H1 (cell line): Measurements from ENCODE around the gene AMZ1. TPM values are rescaled to one million over a fixed set of nuclear protein-coding genes. Genes with fewer than 3 reads are reported as not detected.

Experiments
- ASH2L ChIP-seq: fragments of 200-600, 300-600 bp; sonication (generic); IDR thresholded peaks from one replicate; pipeline ENCODE4 v1.7.1; 2017; ENCODE audit warnings: low read length
- BACH1 ChIP-seq: IDR thresholded peaks from 2 replicates; pipeline ENCODE4 v1.6.1; 2012; ENCODE audit warnings: low read length, improper control_type of control experiment
- CBX8 ChIP-seq: fragments of 300-800, 300-1000 bp; sonication (generic); IDR thresholded peaks from 2 replicates; pipeline ENCODE4 v1.7.1; 2016; ENCODE audit warnings: low read depth, low read length, borderline replicate concordance
- CHD1 ChIP-seq: IDR thresholded peaks from 2 replicates; pipeline ENCODE4 v1.6.1; 2012; ENCODE audit warnings: low read depth, low read length, improper control_type of control experiment
- CHD2 ChIP-seq: IDR thresholded peaks from 2 replicates; pipeline ENCODE4 v1.6.1; 2012; ENCODE audit warnings: low read length, improper control_type of control experiment
- CHD7 ChIP-seq: fragments of 300-600 bp; sonication (generic); IDR thresholded peaks from 2 replicates; pipeline ENCODE4 v1.7.1; 2012; ENCODE audit warnings: low read length, moderate library complexity, mild to moderate bottlenecking, inconsistent platforms; ENCODE audit not compliant: insufficient replicate concordance
- GTF2F1 ChIP-seq: IDR thresholded peaks from 2 replicates; pipeline ENCODE4 v1.6.1; 2012; ENCODE audit warnings: low read depth, low read length, improper control_type of control experiment, borderline replicate concordance
- JUN ChIP-seq: IDR thresholded peaks from 2 replicates; pipeline ENCODE4 v1.6.1; 2011; ENCODE audit warnings: low read depth, mild to moderate bottlenecking, improper control_type of control experiment, low read length
- POU5F1 ChIP-seq: IDR thresholded peaks from 2 replicates; pipeline ENCODE4 v1.6.1; 2011; ENCODE audit warnings: low read depth, mild to moderate bottlenecking, low read length, moderate library complexity
- RFX5 ChIP-seq: IDR thresholded peaks from 2 replicates; pipeline ENCODE4 v1.6.1; 2011; ENCODE audit warnings: low read depth, low read length, improper control_type of control experiment, borderline replicate concordance
- SP2 ChIP-seq: IDR thresholded peaks from 2 replicates; pipeline ENCODE4 v1.6.1; 2012; ENCODE audit warnings: mild to moderate bottlenecking, low read length, inconsistent platforms
- SUZ12 ChIP-seq: fragments of 200-600 bp; sonication (generic); IDR thresholded peaks from 2 replicates; pipeline ENCODE4 v1.6.1; 2012; ENCODE audit warnings: mild to moderate bottlenecking, inconsistent platforms, low read length, moderate library complexity, mixed read lengths
- TCF12 ChIP-seq: IDR thresholded peaks from 2 replicates; pipeline ENCODE4 v1.6.1; 2011; ENCODE audit warnings: low read depth, mild to moderate bottlenecking, low read length
- polyA plus RNA-seq, 7 experiments: library from polyadenylated mRNA; depleted of rRNA in 3 of 7; stranded (reverse) in 5 of 7; unstranded in 2 of 7; fragments of >200 nt in 5 of 7; fragments of 200-250 nt in 2 of 7; gene quantifications; 1 replicate in 5 of 7; 2 replicates in 1 of 7; 4 replicates in 1 of 7; pipeline versions ENCODE4 v1.2.1 to v1.2.3, GENCODE V29; 2011 to 2013; ENCODE audit warnings: missing spikeins in 2 of 7, mixed read lengths in 2 of 7
- total RNA-seq: library from RNA; stranded (reverse); fragmentation: NEBNext Ultra II Directional; extraction: Animal tissue kit (Norgen Biotek cat#: 25700); gene quantifications from 2 replicates; pipeline ENCODE4 v1.2.1, GENCODE V29; 2021

Gene AMZ1
- total and polyA plus RNA-seq, 2 of the 8 experiments (the other 6 are each of a cell fraction or from before 2014, with no cell fraction given): 0.59 to 1.4 TPM

GRCh38 chr7:2716488-2716887 lies 28.5 kb downstream of the AMZ1 start (continued):
- TF ChIP-seq CHD7 (no peak), CHD2 (no peak), GTF2F1 (no peak), TCF12 (no peak), POU5F1 (no peak), JUN (no peak), CBX8 (no peak), SUZ12 (no peak), CHD1 (no peak), RFX5 (no peak), BACH1 (no peak), SP2 (no peak), ASH2L (no peak)
